Lung (tissue), 12 donors: ENCODE measurements around the gene IGFBP7. TPM values are rescaled to one million over a fixed set of nuclear protein-coding genes. Genes with fewer than 3 reads are reported as not detected.

ENCODE experiments used
- ATAC-seq: fragments of 200-7000 bp; cut with Tn5 transposase; one replicate; pipeline ENCODE4 v1.9.1; 2020; ENCODE audit warnings: moderate number of reproducible peaks; ENCODE audit not compliant: insufficient read depth, low FRiP score
- DNase-seq, 3 donors: peaks; one replicate each; pipeline ENCODE4 v3.0.0-alpha.2; 2013 to 2017
- H3K27ac ChIP-seq, 2 donors: one replicate each; pipeline ENCODE4 v1.5.1; 2013; ENCODE audit warnings: mild to moderate bottlenecking in 2 of 2, moderate library complexity in 2 of 2, control low read depth in 1 of 2, inconsistent platforms in 1 of 2, low read depth in 1 of 2, low read length in 1 of 2
- H3K27me3 ChIP-seq, 3 donors: one replicate each; pipeline ENCODE4 v1.5.1; 2013; ENCODE audit warnings: low read length in 2 of 3; ENCODE audit not compliant: control insufficient read depth in 3 of 3, insufficient read depth in 3 of 3
- H3K36me3 ChIP-seq, 4 donors: one replicate each; pipeline ENCODE4 v1.5.1; 2013; ENCODE audit warnings: low read length in 4 of 4, mild to moderate bottlenecking in 1 of 4, moderate library complexity in 1 of 4; ENCODE audit not compliant: control insufficient read depth in 4 of 4, insufficient read depth in 4 of 4
- H3K4me1 ChIP-seq, 5 donors: one replicate each; pipeline ENCODE4 v1.5.1; 2013; ENCODE audit warnings: low read length in 5 of 5, mild to moderate bottlenecking in 2 of 5, moderate library complexity in 1 of 5; ENCODE audit not compliant: control insufficient read depth in 5 of 5, insufficient read depth in 5 of 5
- H3K4me3 ChIP-seq: one replicate; pipeline ENCODE4 v1.5.1; 2013; ENCODE audit warnings: mild to moderate bottlenecking, control low read depth, moderate library complexity
- H3K9ac ChIP-seq, 2 donors: one replicate each; pipeline ENCODE4 v1.5.1; 2013; ENCODE audit warnings: low read length in 2 of 2, control low read depth in 1 of 2; ENCODE audit not compliant: insufficient read depth in 1 of 2
- H3K9me3 ChIP-seq, 4 donors: one replicate each; pipeline ENCODE4 v1.5.1; 2013; ENCODE audit warnings: low read length in 3 of 4, mild to moderate bottlenecking in 1 of 4, moderate library complexity in 1 of 4; ENCODE audit not compliant: control insufficient read depth in 4 of 4, insufficient read depth in 3 of 4
- CTCF ChIP-seq: IDR thresholded peaks from 2 replicates; pipeline ENCODE4 v1.5.1; 2012; ENCODE audit warnings: mild to moderate bottlenecking; ENCODE audit errors: control extremely low read depth, extremely low read depth
- WGBS, 2 donors: extraction: QIAGEN DNeasy Blood & Tissue Kit; methylation state at CpG; one replicate each; pipeline ENCODE4 v1.1.7; 2013; 5-methylcytosine and 5-hydroxymethylcytosine counted together
- polyA plus RNA-seq, 2 donors: library from polyadenylated mRNA; stranded (reverse); fragments of 200-250 nt; gene quantifications; one replicate each; pipeline ENCODE4 v1.2.1, GENCODE V29; 2013
- total RNA-seq, 2 donors: library from RNA; depleted of rRNA in 1 of 2; stranded (reverse); fragments of >200 nt in 1 of 2; gene quantifications; one replicate each; pipeline ENCODE4 v1.2.1, GENCODE V29; 2014 to 2021
- donor health status: control.
- donor health status: control.
- donor health status: Bipolar disorder and iron deficiency.
- donor health status: healthy.
- donor health status: DM: yes; HTN: yes; CAD: no.

IGFBP7 gene
- total and polyA plus RNA-seq, 4 donors, result 212 to 517 (median 399) TPM

- H3K27ac ChIP-seq, result no peak overlapping the region
- ATAC-seq (no peak), DNase-seq (no peak)
- H3K27me3 ChIP-seq, result peaks cover 0 to 3% (median 0%) of the 10 kb centered on the region in 3 donors
- TF ChIP-seq CTCF, result no peak
- H3K4me3 ChIP-seq, result no peak overlapping the region
- H3K9ac ChIP-seq, result no peak overlapping the region
- no peaks in the 10 kb centered on the region for H3K36me3 ChIP-seq
- no peaks in the 10 kb centered on the region for H3K9me3 ChIP-seq
- H3K4me1 ChIP-seq, result peaks cover 7 to 37% (median 13%) of the 10 kb centered on the region in 5 donors
Observed at GRCh38 chr4:57075367-57075766, 34.8 kb downstream of the IGFBP7 start.

- no peak for TF ChIP-seq CTCF
- H3K4me3 ChIP-seq, result no peak overlapping the region
- peaks cover 7 to 36% (median 10%) of the 10 kb centered on the region in 5 donors for H3K4me1 ChIP-seq
- peaks cover 0 to 3% (median 0%) of the 10 kb centered on the region in 3 donors for H3K27me3 ChIP-seq
- no peaks in the 10 kb centered on the region for H3K36me3 ChIP-seq
- peak; percentile 38 for ATAC-seq
- H3K27ac ChIP-seq, result no peak overlapping the region
- no peak for DNase-seq
- H3K9ac ChIP-seq, result no peak overlapping the region
- H3K9me3 ChIP-seq, result no peaks in the 10 kb centered on the region
- WGBS, 2 donors, result 41 to 48% methylated on average over 4 of the region's 4 CpGs
Observed at GRCh38 chr4:57074744-57075143, 35.4 kb downstream of the IGFBP7 start.

GRCh38 chr4:57073559-57073958, 36.6 kb downstream of the IGFBP7 start:
- Histone ChIP-seq H3K9me3 (no peaks in the 10 kb centered on the region), H3K27ac (no peak overlapping the region), H3K9ac (no peak overlapping the region), H3K4me1 (peaks cover 7 to 34% (median 10%) of the 10 kb centered on the region in 5 donors), H3K36me3 (no peaks in the 10 kb centered on the region), H3K27me3 (peaks cover 0 to 3% (median 0%) of the 10 kb centered on the region in 3 donors), H3K4me3 (no peak overlapping the region)
- no peak for ATAC-seq
- no peak for TF ChIP-seq CTCF
- no peak for DNase-seq
- 76 to 79% methylated on average over 5 of the region's 5 CpGs for WGBS, 2 donors

GRCh38 chr4:57071326-57071725, 38.9 kb downstream of the IGFBP7 start:
- Histone ChIP-seq H3K4me3 (no peak overlapping the region), H3K9me3 (no peaks in the 10 kb centered on the region), H3K36me3 (no peaks in the 10 kb centered on the region), H3K9ac (no peak overlapping the region), H3K4me1 (peaks cover 4 to 22% (median 12%) of the 10 kb centered on the region in 5 donors), H3K27me3 (no peaks in the 10 kb centered on the region), H3K27ac (no peak overlapping the region)
- ATAC-seq (peak; percentile 48), DNase-seq (peak; percentile 27 to 75 (median 61))
- 42 to 48% methylated on average over 2 of the region's 2 CpGs for WGBS, 2 donors
- TF ChIP-seq CTCF, result no peak
